Naive B cell (primary cell): ENCODE data around the gene SMOC2. TPM values are rescaled to one million over a fixed set of nuclear protein-coding genes. Genes with fewer than 3 reads are reported as not detected.
"Not testable (repeated sequence)": the region's sequence is repeated elsewhere in the genome, so short reads cannot be mapped to it uniquely, and the experiment has no call there.

Source experiments
- ATAC-seq, 2 donors: fragments of 150-1000 bp; cut with Tn5 transposase; 2 replicates each; pipeline ENCODE4 v1.10.0; 2021; ENCODE audit warnings: low read depth in 2 of 2, mild to moderate bottlenecking in 2 of 2, moderate library complexity in 2 of 2
- DNase-seq: peaks from one replicate; pipeline ENCODE4 v3.0.0; 2022
- H3K27ac Mint-ChIP-seq, 6 donors: one replicate each; pipeline ENCODE4 v1.8.0; 2020 to 2022; ENCODE audit warnings: mild to moderate bottlenecking in 6 of 6, mixed read lengths in 6 of 6, moderate library complexity in 5 of 6, inconsistent platforms in 2 of 6
- H3K27me3 Mint-ChIP-seq, 3 donors: one replicate each; pipeline ENCODE4 v1.8.0; 2021 to 2022; ENCODE audit warnings: mixed read lengths in 3 of 3, mild to moderate bottlenecking in 1 of 3
- H3K36me3 Mint-ChIP-seq, 2 donors: one replicate each; pipeline ENCODE4 v1.8.0; 2020 to 2022; ENCODE audit warnings: mixed read lengths in 2 of 2, inconsistent platforms in 1 of 2, mild to moderate bottlenecking in 1 of 2
- H3K4me1 Mint-ChIP-seq, 3 donors: one replicate each; pipeline ENCODE4 v1.8.0; 2020 to 2022; ENCODE audit warnings: mixed read lengths in 3 of 3, inconsistent platforms in 1 of 3, mild to moderate bottlenecking in 1 of 3, moderate library complexity in 1 of 3
- H3K4me3 Mint-ChIP-seq, 8 donors: one replicate each; pipeline ENCODE4 v1.8.0; 2020 to 2022; ENCODE audit warnings: mild to moderate bottlenecking in 8 of 8, mixed read lengths in 8 of 8, moderate library complexity in 8 of 8, inconsistent platforms in 2 of 8
- H3K9me3 Mint-ChIP-seq, 7 donors: one replicate each; pipeline ENCODE4 v1.8.0; 2020 to 2022; ENCODE audit warnings: mixed read lengths in 7 of 7, mild to moderate bottlenecking in 5 of 7, inconsistent platforms in 2 of 7, moderate library complexity in 1 of 7
- polyA plus RNA-seq, 6 donors: library from polyadenylated mRNA; unstranded; fragments of 300-500 nt; fragmentation: Illumina TruSeq; gene quantifications; one replicate each; pipeline ENCODE4 v1.2.3, GENCODE V29; 2021; ENCODE audit warnings: low read depth in 6 of 6

Gene SMOC2
- polyA plus RNA-seq, 6 donors from 2014 or later = 0.12 to 0.34 (median 0.13) TPM; not detected in 2

DNA sequence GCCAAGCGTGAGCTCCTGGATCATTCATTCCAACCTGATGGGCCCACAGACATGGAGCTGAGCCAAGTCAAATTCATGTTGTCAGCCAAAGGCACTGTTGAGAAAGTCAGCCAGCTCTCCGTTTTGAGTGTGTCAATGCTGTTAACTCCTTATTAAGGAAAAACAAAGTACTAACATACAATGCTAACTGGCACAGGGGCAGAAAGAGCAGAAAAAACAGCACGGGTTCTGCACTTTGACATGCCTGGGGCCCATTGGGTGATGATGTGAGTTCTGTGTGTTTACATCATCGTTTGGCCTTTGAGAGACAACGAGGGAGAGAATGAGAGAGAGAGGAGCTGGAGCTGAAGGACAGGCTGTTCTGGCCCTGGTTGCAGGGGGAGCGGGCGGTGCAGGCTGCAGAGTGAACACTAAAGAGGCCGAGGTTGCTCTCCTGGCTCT, 85.9 kb downstream of the SMOC2 start:
- ATAC-seq = no peak
- DNase-seq = no peak
- Mint-ChIP-seq H3K27me3 (peaks cover 0 to 4% (median 0%) of the 10 kb centered on the region in 3 donors), H3K27ac (peak overlapping the region in 1 of 6 donors; percentile 66), H3K36me3 (peaks cover 0 to 6% of the 10 kb centered on the region in 2 donors), H3K4me1 (peaks cover 0 to 5% (median 0%) of the 10 kb centered on the region in 3 donors), H3K4me3 (no peak overlapping the region), H3K9me3 (peaks cover 0 to 6% (median 0%) of the 10 kb centered on the region in 7 donors)

DNA sequence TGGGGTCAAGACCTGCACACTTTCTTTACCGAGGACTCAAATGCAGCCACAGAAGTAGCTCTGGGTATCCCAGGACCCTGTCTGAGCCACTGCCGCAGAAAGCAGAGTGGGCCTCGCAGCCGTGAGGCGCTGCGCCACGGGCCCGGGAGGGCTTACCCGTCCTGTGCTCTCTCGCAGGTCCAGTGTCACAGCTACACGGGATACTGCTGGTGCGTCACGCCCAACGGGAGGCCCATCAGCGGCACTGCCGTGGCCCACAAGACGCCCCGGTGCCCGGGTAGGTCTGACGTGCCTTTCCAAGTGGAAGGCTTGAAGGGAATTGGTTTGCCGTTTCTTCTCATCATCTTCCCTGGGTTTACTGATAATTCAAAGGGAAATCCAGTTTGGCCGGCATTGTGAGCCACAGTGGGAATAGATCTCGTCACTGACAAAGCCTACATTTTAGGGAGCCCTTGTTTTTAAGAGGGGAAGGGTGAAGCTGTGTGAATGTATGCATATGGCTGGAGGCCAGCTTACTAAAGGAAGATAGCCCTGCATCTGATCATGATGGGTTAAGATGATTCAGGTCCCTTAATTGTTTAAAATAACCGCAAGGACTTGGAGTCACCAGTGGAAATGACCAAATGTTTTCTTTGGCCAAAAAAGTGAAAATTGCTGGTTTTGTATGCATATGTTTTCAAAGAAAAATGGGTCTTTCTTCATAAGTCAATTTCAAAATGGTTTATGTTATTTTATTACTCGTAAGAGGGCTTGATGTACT, 86.6 kb downstream of the SMOC2 start:
- ATAC-seq (no peak), DNase-seq (no peak)
- peaks cover 0 to 2% (median 0%) of the 10 kb centered on the region in 7 donors for H3K9me3 Mint-ChIP-seq
- H3K4me1 Mint-ChIP-seq = peaks cover 0 to 5% (median 0%) of the 10 kb centered on the region in 3 donors
- H3K27ac Mint-ChIP-seq = no peak overlapping the region
- peaks cover 0 to 2% of the 10 kb centered on the region in 2 donors for H3K36me3 Mint-ChIP-seq
- H3K4me3 Mint-ChIP-seq = no peak overlapping the region
- H3K27me3 Mint-ChIP-seq = peaks cover 0 to 4% (median 0%) of the 10 kb centered on the region in 3 donors

DNA sequence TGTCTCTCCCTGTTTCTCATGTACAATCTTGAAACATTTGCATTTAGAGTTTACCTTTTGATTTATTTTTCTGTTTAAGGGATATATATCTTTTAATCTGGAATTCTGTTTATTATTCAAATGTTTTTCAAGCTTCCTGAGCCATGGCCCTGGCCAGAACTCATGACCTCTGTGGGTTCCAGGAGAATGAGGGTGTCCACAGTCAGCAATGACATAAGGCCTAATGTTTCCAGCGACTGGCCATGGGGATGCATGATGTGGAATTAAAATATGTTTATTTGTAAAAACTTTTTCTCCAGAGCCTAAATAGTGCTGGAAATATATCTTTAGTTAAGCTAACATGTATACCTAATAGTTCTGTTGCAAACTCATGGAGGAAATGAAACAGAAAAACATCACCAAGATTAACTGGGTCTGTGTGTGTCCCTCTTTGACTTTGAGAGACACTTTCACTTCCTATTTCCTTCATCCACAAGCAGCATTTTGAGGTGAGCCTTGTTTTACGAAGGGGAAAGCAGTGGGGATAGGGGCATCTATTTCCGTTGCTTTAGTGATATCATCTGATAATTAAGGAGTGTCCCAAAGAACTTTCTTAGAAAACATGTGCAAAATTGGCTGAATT, 87.6 kb downstream of the SMOC2 start:
- no peak for ATAC-seq
- H3K36me3 Mint-ChIP-seq = no peaks in the 10 kb centered on the region

DNA sequence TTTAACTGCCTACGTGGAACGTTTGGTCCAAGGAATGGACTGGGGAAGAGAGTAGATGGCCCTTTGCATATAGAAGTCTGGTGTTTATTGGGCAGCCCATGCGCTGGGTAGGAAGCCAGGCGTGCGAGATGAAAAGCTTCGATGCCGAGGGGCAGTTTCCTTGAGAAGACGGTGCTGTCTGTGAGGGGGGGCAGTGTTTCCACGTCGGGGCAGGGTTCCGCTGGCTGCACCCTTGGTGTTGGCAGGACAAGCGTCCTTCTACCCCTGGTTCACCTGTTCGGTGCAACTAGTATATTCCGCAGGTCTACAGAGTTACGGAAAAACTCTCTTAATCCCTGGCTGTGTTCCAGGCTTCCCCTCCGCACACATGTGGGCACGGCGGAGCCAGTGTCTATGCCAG, 88.2 kb downstream of the SMOC2 start:
- ATAC-seq = no peak
- Mint-ChIP-seq H3K27ac (no peak overlapping the region), H3K4me3 (peak overlapping the region in 1 of 8 donors; percentile 25), H3K4me1 (peaks cover 0 to 5% (median 0%) of the 10 kb centered on the region in 3 donors), H3K9me3 (no peaks in the 10 kb centered on the region), H3K27me3 (no peaks in the 10 kb centered on the region), H3K36me3 (no peaks in the 10 kb centered on the region)
- DNase-seq = no peak

More for the DNA sequence above, 87.6 kb downstream of the SMOC2 start:
- DNase-seq = no peak
- Mint-ChIP-seq H3K4me1 (peaks cover 0 to 5% (median 0%) of the 10 kb centered on the region in 3 donors), H3K27me3 (peaks cover 0 to 4% (median 0%) of the 10 kb centered on the region in 3 donors), H3K27ac (no peak overlapping the region), H3K9me3 (no peaks in the 10 kb centered on the region), H3K4me3 (no peak overlapping the region)

DNA sequence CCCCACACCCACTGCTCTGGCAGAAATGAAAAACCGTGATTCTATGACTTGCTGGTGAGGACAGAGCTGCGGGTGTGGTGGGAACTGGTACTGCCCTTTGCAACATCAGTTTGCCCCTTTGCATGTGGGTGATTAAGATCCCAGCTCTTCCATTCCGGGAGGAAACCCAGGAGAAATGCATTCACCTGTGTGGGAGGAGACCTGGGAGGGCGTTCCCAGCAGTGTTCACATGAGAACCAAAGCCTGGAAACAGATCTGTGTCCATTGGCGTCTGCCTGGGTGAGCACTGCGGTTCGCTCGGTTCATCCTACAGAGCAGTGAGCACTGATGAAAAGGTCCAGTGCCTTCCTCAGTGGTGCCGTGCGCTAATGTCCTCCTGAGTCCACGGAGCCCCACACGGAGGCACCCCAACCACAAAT, 89.7 kb downstream of the SMOC2 start:
- H3K27me3 Mint-ChIP-seq = peaks cover 0 to 3% (median 0%) of the 10 kb centered on the region in 3 donors
- no peak overlapping the region for H3K4me3 Mint-ChIP-seq
- H3K9me3 Mint-ChIP-seq = no peaks in the 10 kb centered on the region
- H3K36me3 Mint-ChIP-seq = no peaks in the 10 kb centered on the region
- ATAC-seq (no peak), DNase-seq (no peak)
- H3K4me1 Mint-ChIP-seq = peaks cover 0 to 5% (median 0%) of the 10 kb centered on the region in 3 donors
- no peak overlapping the region for H3K27ac Mint-ChIP-seq

DNA sequence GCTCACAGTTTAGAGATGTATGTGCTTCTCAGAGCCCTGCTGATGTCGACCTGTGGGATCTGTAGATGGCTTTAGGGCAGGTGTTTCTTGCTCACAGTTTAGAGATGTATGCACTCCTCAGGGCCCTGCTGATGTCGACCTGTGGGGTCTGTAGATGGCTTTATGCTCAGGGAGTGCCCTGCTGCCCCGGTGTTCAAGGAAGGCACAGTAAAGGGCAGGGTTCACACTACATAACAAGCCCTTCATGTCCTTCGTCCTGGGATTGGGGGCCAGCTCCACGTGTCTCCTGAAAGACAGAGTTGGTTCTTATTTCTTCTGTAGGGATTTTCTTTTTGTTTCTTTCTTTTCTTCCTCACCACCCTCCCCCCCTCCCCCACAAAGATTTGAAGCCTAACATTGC, 91.1 kb downstream of the SMOC2 start:
- H3K4me1 Mint-ChIP-seq = peaks cover 0 to 5% (median 0%) of the 10 kb centered on the region in 3 donors
- no peaks in the 10 kb centered on the region for H3K9me3 Mint-ChIP-seq
- no peaks in the 10 kb centered on the region for H3K36me3 Mint-ChIP-seq
- H3K27me3 Mint-ChIP-seq = peaks cover 0 to 4% (median 0%) of the 10 kb centered on the region in 3 donors
- no peak overlapping the region for H3K4me3 Mint-ChIP-seq
- ATAC-seq = no peak
- no peak for DNase-seq
- no peak overlapping the region for H3K27ac Mint-ChIP-seq

DNA sequence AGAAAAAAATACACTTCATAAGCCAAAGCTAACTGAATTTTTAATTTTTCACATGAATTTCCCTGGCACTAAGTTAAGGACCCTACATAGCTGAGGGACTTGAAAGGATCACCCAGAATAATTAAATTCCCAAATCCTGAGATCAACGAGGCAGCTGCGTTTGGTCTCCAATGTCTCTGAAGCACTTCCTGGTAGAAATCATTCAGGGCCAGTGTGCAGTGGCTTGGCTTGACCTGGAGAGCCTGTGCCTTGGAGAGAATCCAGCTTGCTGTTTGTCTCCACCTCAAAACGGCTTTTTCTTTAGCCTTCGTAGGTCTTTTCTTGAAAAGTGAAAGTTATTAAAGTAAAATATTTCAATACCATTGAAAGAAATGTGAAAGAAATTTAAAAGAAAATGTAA, 92.4 kb downstream of the SMOC2 start:
- no peaks in the 10 kb centered on the region for H3K9me3 Mint-ChIP-seq
- peaks cover 0 to 4% (median 0%) of the 10 kb centered on the region in 3 donors for H3K27me3 Mint-ChIP-seq
- H3K4me3 Mint-ChIP-seq = no peak overlapping the region
- no peak overlapping the region for H3K27ac Mint-ChIP-seq
- ATAC-seq (no peak), DNase-seq (no peak)
- peaks cover 0 to 5% (median 0%) of the 10 kb centered on the region in 3 donors for H3K4me1 Mint-ChIP-seq
- H3K36me3 Mint-ChIP-seq = no peaks in the 10 kb centered on the region

DNA sequence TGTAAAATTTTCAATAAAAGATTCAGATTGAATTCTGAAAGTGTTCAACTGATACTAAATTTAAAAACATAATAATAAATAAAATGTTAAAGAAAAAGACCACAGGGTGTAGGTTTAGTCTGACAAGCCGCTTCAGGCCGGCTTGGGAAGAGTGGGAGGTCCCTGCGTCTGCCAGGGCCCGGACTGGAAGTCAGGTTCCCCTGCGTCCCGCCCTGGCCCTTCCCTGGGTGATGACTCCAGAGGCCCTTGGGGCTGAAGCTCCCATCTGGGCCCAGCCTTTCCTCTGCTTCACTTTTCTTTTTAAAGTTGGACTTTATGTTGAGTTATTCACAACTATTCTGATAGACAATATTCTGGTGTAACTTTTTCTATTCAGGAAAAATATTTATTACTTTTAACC, 93.3 kb downstream of the SMOC2 start:
- H3K27ac Mint-ChIP-seq = no peak overlapping the region

DNA sequence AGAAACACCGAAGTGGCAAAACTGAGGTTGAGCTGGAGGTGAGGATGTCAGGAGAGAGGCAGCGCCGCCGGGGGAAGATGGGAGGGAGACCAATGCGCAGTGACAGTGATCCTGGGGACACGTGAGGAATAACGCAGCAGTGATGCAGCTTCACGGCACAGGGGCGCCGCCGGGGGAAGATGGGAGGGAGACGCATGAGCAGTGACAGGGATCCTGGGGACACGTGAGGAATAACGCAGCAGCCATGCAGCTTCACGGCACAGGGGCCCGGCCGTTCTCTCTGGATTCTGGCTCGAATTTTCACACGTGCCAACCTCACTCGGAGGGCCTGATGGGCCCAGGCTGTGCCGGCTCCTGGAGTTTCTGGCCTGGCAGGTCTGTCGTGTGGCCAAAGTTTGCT, 94.7 kb downstream of the SMOC2 start:
- no peak overlapping the region for H3K4me3 Mint-ChIP-seq
- H3K36me3 Mint-ChIP-seq = no peaks in the 10 kb centered on the region
- H3K27me3 Mint-ChIP-seq = peaks cover 5 to 17% (median 15%) of the 10 kb centered on the region in 3 donors
- H3K4me1 Mint-ChIP-seq = no peaks in the 10 kb centered on the region
- DNase-seq (no peak), ATAC-seq (no peak)
- no peaks in the 10 kb centered on the region for H3K9me3 Mint-ChIP-seq
- H3K27ac Mint-ChIP-seq = peak overlapping the region in 1 of 6 donors; percentile 56

More for the DNA sequence above, 93.3 kb downstream of the SMOC2 start:
- Mint-ChIP-seq H3K27me3 (peaks cover 0 to 4% (median under 1%) of the 10 kb centered on the region in 3 donors), H3K4me1 (peaks cover 0 to 2% (median 0%) of the 10 kb centered on the region in 3 donors), H3K36me3 (no peaks in the 10 kb centered on the region), H3K9me3 (no peaks in the 10 kb centered on the region), H3K4me3 (no peak overlapping the region)
- DNase-seq (no peak), ATAC-seq (no peak)

DNA sequence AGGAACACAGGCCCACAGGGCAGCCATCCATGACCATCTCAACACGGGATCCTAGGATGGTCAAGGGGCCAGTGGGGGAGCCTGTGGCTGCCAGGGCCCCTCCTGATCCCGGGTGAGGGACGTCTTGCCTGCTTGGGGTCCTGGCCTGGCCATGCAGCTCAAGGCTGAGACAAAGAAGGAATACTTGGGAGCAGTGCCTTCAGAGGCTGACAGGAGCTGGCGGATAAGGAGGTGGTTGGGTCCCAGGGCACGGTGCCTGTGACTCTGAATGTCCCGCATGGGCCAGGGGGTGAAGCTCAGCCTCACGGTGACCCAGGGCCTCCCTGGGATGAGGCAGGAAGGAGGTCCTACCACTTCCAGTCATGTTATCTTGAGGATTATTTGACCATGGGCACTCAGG, 95.2 kb downstream of the SMOC2 start:
- DNase-seq (no peak), ATAC-seq (no peak)
- H3K4me1 Mint-ChIP-seq = no peaks in the 10 kb centered on the region
- H3K27me3 Mint-ChIP-seq = peaks cover 5 to 22% (median 16%) of the 10 kb centered on the region in 3 donors
- no peaks in the 10 kb centered on the region for H3K36me3 Mint-ChIP-seq
- no peak overlapping the region for H3K27ac Mint-ChIP-seq
- H3K9me3 Mint-ChIP-seq = no peaks in the 10 kb centered on the region
- no peak overlapping the region for H3K4me3 Mint-ChIP-seq

DNA sequence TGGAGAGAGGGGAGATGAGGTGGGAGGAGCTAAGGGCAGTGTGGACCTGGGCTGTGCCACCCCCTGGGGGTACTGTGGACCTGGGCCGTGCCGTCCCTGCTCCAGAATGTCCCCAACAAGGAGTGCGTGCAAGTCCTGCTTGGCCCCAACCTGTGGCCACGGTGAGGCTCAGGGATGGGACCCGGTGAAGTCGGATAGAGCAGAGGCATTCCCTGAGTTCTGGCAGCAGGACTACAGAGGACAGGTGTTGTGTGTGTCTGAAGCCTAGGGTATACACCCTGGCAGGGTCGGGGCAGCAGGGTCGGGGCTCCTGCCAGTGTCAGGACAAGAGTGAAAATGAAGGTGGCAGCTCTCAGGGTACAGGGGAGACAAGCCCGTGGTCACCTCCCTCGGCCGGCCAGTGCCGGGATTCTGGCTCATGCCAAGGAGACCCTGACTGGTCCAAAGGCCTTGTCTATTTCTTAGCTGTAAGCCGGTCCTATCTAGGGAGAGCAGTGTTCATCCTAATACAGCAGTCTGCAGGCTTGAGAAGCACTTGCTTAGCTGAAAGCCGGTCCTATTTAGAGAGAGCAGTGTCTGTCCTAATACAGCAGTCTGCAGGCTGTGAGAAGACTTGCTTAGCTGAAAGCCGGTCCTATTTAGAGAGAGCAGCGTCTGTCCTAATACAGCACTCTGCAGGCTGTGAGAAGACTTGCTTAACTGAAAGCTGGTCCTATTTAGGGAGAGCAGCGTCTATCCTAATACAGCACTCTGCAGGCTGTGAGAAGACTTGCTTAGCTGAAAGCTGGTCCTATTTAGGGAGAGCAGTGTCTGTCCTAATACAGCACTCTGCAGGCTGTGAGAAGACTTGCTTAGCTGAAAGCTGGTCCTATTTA, 95.9 kb downstream of the SMOC2 start:
- no peak for DNase-seq
- Mint-ChIP-seq H3K27ac (no peak overlapping the region), H3K9me3 (no peaks in the 10 kb centered on the region), H3K4me1 (no peaks in the 10 kb centered on the region), H3K36me3 (no peaks in the 10 kb centered on the region), H3K4me3 (no peak overlapping the region), H3K27me3 (peaks cover 5 to 23% (median 16%) of the 10 kb centered on the region in 3 donors)
- no peak for ATAC-seq

DNA sequence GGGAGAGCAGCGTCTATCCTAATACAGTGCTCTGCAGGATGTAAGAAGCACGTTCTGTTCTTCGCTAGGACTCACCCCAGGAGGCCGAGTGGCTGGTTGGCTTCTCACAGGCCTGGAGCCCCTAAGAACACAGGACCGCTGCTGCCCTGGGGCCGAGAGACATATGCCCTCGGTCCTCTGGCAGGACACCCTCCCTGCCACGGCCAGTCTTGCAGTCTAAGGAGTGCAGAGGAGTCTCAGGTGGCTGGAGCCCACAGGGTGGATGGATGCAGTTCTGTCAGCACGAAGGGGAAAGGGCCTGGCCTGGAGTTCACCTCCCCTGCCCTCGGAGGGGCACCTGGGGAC, 96.5 kb downstream of the SMOC2 start:
- Mint-ChIP-seq H3K36me3 (no peaks in the 10 kb centered on the region), H3K4me1 (no peaks in the 10 kb centered on the region), H3K27ac (no peak overlapping the region), H3K27me3 (peaks cover 5 to 23% (median 16%) of the 10 kb centered on the region in 3 donors), H3K4me3 (no peak overlapping the region), H3K9me3 (no peaks in the 10 kb centered on the region)
- no peak for ATAC-seq
- no peak for DNase-seq

DNA sequence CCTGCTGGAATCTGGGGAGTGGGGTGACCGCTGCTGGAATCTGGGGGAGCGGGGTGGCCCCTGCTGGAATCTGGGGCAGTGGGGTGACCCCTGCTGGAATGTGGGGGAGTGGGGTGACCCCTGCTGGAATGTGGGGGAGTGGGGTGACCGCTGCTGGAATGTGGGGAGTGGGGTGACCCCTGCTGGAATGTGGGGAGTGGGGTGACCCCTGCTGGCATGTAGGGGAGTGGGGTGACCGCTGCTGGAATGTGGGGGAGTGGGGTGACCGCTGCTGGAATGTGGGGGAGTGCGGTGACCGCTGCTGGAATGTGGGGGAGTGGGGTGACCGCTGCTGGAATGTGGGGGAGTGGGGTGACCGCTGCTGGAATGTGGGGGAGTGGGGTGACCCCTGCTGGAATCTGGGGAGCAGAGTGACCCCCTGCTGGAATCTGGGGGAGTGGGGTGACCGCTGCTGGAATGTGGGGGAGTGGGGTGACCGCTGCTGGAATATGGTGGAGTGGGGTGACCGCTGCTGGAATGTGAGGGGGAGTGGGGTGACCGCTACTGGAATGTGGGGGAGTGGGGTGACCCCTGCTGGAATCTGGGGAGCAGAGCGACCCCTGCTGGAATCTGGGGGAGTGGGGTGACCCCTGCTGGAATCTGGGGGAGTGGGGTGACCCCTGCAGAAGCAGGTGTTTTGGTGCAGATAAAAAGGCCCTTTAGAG, 97.4 kb downstream of the SMOC2 start:
- H3K9me3 Mint-ChIP-seq, DNase-seq, H3K27ac Mint-ChIP-seq, ATAC-seq, H3K4me3 Mint-ChIP-seq, H3K36me3 Mint-ChIP-seq, H3K4me1 Mint-ChIP-seq: not testable (repeated sequence)
- H3K27me3 Mint-ChIP-seq = peaks cover 5 to 23% (median 16%) of the 10 kb centered on the region in 3 donors
